ENCODE measurements around the gene BLACAT1.
A peak's percentile ranks its signal among the peaks of the same experiment; 100 is the strongest.
"Not testable (repeated sequence)": the region's sequence is repeated elsewhere in the genome, so short reads cannot be mapped to it uniquely, and the experiment has no call there.

The BLACAT1 gene

DNA sequence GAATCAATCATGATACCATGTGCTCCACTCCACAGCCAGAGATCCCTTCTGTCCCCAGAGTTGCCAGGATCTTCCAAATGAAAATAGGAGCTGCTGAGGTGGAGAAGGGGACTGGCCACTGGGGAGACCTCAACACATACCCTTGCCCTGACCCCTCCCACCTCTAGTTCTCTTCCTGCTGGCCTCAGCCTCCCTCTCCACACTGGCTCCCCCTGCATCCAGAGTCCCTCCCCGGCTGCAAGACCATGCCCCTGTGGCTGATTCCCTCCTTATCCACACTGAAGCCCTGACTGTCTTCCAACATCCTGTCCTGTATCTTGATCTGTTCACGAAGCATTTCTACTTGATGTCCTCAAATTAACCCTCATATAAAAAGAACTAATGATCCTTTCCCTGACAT is 27.5 kb upstream of the BLACAT1 start:
- DNase-seq, result no peak

DNA sequence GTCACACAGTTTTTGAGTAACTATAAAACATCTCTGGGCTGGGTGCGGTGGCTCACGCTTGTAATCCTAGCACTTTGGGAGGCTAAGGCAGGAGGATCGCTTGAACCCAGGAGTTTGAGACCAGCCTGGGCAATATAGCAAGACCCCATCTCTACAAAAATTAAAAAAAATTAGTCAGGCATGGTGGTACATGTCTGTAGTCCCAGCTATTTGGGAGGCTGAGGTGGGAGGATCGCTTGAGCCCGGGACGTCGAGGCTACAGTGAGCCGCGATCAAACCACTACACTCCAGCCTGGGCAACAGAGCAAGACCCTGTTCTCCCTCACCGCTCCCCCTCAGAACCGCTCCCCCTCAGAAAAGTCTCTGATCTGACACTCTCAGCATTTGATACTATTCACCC is 26.7 kb upstream of the BLACAT1 start:
- not testable (repeated sequence) for DNase-seq

DNA sequence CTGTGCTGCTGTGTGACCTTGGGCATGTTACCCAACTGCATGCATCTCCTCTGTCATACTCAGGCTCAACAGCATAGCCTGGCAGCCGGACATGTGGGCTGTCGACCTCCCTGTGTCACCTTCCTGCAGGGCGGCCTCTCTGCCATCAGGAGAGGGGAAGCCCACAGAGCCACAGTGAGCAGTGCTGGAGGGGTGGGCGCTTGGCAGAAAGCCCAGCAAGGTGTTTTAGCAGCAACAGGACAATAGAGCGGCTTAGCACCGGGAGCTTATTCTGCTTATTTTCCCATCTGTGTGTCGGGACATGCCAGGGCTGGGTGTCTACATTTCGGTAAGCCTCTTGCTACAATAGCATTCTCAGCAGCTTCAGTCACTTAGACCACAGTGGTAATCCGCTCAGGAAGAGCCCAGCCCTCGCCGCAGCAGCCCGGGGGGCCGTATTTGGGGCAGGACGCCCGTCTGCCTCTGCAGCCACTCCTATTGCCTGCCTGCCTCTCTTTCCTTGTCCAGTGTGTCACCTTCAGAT is 25.8 kb upstream of the BLACAT1 start:
- no peak for DNase-seq

DNA sequence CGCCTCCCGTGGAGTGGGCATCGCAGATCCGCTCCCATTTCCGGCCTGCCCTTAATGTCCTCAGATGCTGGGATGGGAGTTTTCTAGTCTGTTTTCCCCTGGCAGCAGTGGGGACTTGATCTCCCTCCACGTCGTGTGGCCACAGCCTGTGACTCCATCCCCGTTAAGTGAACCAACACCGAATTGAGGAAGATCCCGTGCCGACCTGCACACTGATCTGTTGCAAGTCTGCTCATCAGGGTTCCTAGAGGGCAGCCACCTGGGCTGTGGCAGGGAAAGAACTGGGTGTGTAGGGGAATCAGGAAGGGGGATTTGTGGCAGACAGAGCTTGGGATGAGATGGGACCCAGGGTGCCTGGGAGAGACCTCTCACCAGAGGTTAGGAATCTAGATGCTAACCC is 25.4 kb upstream of the BLACAT1 start:
- no peak for DNase-seq

DNA sequence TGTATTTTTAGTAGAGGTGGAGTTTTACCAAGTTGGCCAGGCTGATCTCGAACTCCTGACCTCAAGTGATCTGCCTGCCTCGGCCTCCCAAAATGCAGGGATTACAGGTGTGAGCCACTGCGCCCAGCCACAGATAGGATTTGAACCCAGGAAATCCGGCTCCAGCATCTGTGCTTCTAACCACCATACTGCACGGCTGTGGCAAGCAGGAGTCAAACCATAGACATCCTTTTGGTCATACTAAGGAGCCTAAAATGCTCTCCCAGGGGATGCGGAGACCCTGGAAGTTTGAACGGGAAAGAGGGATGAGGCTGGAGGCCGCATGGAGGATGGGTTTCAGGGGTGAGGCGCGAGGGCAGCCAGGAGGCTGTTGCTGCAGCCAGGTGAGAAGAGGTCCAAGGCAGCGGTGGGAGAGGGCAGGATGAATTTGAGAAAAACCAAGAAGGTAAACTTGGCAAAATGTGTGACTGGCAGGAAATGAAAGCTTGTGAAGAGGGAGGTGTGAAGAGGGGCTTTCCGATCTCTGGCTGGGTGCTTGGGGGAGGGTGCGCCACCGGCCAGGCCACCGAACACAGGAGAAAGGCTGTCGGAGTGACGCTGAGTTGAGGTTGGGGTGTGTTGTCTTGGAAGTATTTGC is 24.6 kb upstream of the BLACAT1 start:
- peak; percentile 35 to 43 for DNase-seq

DNA sequence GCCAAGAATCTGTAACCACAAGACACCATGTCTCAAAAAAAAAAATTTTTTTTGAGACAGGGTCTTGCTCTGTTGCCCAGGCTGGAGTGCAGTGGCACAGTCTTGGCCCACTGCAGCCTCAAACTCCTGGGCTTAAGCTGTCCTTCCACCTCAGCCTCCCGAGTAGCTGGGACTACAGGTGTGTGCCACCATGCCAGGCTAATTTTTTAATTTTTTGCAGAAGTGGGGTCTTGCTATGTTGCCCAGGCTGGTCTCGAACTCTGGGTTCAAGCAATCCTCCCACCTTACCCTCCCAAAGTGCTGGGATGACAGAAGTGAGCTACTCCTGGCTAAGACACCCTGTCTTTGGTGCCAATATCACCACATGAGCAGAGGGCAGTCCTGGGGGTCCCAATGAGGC is 23.1 kb upstream of the BLACAT1 start:
- DNase-seq, result not testable (repeated sequence)

DNA sequence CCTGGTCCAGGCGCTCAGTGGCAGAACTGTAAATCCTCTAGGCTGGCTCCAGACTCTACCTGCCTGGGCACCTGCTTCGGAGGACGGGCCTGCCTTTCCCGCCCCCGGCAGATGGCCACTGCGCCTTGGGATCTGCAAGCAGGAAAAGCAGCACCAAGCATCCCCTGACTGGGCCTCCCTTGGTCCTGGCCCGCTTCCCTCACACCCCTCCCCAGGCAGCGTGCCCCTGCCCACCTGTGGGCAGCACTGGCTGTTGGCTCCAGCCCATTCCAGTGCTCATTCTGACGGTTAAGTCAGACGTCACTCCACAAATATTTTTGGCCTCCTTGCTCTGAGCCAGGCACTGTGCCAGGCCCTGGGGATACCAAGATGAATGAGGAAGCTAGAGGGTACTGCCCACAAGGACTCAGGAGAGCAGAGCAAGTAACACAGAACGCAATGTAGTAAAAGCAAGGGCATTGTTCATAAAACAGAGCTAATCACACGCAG is 22.0 kb upstream of the BLACAT1 start:
- no peak for DNase-seq

DNA sequence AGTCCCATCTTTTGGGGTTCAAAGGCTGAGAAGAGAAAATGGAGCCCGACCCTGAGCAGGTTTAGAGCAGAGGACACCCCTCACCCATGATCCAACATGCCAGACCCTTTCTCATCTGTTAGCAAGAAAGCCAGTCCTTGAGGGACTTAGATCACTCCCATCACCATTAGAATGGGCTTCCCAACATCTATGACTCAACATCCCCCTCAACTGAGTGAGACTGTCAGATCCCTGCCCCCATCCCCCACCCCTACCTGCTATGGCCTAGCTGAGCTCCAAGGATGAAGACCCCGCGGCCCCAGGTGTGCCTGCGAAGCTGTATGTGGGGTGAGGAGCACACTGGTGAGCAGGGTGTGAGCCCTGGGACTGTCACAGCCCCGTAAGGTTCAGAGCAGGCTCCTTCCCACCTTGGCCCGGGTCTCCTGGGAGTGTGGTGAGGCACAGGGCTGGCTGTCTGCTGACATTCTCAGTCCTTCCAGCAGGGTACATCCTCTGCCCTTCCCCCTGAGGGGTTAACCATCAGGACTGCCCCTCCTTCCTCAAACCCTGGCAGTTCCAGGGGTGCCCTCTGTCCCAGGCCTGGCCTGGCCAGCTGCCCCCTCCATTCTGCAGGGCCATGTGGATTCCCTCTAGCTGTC is 21.4 kb upstream of the BLACAT1 start:
- no peak for DNase-seq

DNA sequence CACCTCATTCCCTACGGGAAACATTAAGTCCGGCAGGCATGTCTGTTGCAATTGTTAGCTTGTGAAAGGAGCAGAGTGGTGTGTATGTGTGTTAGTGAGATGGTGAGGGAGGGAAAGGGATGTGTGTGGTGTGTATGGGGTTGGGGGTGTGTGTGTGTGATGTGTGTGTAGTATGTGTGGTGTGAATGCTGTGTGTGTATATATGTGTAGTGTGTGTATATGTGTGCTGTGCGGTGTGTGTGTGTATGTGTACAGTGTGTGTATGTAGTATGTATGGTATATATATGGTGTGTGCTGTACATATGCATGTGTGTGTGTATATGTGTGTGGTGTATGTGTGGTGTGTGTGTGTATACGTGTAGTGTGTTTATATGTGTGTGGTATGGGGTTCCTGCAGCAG is 20.8 kb upstream of the BLACAT1 start:
- no peak for DNase-seq

DNA sequence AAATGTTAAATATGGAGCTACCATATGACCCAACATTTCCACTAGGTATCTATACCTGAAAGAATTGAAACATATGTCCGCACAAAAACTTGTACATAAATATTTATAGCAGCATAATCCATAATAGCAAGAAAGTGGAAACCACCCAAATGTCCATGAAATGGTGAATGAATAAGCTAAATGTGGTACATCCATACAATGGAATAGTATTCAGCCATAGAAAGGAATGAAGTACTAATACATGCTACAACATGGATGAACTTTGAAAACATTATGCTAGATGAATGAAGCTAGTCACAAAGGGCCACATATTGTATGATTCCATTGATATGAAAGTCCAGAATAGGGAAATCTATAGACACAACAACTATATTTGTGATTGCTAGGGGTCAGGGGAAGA is 20.0 kb upstream of the BLACAT1 start:
- no peak for DNase-seq

DNA sequence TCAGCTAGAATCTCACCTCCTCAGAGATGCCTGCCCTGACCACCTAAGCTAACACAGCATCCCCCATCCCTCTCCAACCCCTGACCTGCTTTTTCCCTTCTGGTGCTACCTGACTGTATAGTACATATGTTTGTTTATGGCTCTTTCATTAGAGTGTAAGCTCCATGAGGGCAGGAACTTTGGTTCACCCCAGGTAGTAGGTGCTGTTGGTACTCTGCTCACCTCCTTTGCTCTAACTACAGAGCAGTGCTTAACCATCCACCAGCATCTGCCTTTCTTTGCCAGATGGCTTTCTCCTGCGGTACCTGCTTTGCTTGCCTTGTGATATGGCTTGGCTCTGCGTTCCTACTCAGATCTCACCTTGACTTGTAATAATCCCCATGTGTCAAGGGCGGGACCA is 18.7 kb upstream of the BLACAT1 start:
- DNase-seq, result no peak

DNA sequence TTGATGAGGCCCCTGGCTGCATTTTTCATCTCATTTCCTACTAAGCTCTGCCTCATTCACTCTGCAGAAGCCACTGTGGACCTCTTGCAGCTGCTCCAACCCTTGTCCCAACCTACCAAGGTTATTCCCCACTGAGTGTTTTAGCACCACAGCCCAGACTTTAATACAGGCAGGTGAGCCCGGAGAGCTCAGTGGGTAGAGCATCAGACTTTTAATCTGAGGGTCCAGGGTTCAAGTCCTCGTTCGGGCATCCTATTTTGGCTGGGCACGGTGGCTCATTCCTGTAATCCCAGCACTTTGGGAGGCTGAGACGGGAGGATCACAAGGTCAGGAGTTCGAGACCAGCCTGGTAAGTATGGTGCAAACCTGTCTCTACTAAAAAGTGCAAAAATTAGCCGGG is 18.1 kb upstream of the BLACAT1 start:
- no peak for DNase-seq

DNA sequence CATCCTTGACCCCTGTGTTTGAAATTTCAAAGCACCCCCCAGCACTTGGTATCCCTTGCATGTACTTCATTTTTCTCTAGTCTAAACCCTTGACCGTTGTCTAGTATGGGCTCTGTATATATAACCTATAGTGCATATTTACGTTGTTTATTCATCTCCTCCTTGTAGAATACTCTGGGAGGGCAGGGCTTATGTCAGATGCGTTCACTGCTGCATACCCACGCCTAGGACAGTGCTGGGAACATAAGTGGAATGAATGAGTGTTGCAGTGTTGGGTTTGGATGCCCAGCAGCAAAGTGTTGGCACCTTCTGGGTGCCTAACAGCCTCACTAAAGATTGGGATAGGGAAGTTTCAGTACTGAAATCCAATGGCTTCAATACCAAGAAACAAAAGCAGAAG is 17.6 kb upstream of the BLACAT1 start:
- DNase-seq, result no peak

DNA sequence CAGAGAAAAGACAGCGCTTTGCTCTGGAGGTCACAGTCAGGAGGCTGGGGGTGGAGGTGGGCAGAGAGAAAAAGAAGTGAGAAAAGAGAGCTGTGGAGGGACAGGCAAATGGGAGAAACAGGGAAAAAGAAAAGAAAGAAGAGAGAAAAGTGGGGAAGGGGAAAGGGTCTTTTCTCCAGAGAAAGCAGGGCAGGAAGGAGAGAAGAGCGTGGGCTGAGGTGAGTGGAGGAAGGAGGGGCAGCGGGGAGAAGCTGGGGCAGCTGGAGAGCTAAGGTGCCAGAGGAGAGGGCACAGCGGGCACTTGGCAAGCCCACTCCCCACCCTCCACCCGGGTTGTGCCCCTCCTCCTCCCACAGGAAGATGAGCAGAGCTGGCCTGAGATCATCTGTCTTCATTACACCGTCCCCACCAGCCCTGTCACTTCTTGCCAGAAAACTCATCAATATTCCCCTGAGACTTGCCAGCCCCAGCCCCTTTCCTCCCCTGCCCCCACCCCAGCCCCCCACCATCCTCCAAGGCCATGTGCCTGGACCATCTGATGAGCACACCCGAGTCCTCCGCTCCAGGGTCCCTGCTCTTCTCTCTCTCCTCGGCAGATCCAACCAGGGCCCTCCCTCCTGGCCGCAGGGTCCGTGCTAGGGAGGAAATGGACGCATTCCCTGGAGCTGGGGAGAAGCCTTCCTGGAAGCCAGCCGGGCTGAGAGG is 17.0 kb upstream of the BLACAT1 start:
- no peak for DNase-seq

DNA sequence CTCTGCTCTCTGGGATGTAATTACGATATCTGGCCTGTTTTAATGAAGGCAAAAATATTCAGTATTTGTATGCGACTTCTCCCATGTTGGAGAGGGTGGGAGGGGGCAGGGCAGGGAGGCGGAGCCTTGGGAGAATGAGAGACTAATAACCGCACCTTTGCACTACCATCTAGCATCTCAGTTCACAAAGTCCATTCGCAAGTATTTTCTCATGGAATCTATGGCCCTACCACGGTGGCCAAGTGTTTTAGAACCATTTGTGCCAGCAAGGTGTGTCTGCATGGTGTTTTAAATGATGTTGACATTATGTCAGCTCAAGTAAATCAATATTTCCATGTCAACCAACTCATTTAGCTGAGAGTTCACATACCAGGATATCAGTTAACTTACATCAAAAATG is 14.3 kb upstream of the BLACAT1 start:
- no peak for DNase-seq

DNA sequence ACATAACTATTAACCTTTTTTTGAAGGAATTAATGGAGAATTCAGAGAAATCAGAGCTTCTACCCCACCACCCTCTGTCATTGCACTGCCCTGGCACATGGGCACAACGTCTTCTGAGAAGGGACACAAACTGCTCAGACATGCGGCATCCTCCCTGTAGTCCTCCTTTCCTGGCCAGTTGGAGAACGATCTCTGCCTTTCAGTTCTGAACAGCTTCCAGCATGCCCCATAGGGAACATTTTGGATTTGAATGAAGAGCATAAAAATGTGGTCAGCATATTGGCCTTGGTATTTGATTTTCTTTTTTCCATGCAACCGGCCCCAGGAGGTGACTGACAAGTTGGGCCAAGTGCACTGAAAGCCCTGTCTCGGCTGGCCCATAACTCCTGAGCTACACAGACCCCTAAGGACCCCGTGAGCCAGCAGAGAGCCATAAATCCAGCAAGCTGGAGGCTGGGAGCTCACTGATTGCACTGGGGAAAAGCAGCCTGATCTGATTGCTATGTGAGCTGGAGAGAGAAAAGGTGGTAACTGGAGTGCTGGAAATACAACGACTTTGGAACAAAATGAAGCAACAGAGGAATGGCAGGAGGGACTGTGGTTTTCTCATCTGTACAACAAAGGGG is 10.9 kb upstream of the BLACAT1 start:
- no peak for DNase-seq

DNA sequence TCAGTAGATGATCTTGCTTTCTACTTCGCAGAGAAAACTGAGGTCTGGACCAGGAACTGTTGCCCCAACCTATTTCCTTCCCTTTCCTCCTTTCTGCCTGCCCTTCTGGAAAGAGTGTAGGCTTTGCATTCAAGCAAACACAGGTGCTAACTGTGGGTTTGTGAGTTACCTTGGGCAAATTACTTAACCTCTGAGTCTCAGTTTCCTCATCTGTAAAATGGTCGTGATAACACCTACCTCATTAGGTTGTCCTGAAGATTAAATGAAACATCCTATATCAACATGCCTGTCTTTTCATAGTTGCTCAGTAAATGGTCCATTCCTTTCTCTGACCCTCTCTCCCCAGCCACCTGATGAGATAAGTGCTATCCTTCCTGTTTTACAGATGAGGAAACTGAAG is 9.5 kb upstream of the BLACAT1 start:
- DNase-seq, result no peak

DNA sequence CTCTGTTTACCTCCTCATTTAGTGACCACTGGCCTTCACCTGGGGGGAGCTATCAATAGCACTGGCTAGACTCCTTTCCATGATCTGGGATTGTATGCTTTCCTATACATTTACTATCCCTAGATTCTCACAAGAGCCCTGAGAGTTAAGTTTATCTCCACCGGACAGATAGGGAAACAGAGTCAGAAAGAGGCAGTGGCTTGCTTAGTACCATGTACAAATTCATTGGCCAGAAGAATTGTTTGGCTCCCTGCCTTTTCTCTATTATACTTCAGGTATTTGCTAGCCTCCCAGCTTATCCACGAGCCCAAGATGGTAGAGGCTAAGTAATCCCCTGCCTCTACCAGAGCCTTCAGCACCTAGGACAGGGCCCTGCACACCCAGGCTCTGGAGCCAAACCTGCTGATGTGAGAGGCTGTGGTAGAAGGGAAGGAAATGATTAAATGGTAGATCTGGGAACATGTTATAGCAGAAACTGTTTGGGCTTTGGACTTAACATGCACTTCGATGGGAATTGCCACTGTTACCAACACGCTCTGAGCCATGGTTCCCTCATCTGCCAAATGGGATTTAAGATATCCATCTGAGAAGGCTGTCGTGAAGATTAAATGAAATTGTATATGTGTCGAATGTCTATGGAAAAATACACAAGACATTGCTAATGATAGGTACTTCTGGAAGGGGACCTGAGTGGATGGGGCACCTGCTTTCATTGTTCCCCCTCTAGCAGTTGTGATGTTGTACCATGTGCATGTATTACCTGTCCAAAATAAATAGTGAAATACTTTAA is 3.1 kb upstream of the BLACAT1 start:
- no peak for DNase-seq

DNA sequence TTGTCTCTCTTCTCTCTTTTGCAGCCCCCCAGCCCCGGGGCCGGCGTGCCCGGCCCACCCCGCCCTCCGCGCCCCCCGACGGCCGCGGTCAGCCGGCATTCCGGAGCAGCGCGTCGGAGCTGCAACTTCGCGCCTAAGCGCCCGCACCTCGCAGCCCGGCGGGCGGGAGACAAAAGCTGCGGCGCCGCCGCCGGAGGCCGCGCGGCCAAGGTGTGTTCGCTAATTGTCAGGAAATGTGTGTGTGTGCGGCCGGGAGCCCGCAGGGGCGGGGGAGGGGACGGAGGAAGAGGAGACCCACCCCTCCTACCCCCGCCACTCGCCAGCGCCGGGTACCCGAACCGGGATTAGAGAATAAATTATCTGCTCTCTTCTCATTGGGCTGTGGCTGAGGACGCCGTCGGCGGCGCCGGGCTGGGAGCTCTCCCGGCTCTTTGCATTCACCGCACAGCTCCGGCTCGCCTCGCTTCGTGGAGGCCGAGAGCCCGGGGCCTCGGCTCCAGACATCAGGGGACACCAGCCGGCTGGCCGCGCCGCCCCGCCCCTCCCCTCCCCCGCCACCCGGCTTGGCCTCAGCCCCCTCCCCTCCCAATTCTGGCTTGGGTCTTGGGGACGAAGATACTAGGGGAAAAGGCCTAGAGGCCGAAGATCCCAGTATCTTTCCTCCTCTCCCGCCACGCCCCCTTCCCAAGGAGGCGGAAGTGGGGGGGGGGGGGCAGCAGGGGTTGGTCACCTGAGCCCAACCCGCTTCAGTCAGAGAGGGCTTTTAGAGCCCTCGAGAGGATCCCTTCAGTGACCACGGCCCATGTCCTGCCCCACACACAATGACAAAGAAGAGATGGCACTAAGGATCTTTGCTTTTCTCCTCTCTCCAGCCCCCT is 1.3 kb upstream of the BLACAT1 start:
- no peak for DNase-seq

DNA sequence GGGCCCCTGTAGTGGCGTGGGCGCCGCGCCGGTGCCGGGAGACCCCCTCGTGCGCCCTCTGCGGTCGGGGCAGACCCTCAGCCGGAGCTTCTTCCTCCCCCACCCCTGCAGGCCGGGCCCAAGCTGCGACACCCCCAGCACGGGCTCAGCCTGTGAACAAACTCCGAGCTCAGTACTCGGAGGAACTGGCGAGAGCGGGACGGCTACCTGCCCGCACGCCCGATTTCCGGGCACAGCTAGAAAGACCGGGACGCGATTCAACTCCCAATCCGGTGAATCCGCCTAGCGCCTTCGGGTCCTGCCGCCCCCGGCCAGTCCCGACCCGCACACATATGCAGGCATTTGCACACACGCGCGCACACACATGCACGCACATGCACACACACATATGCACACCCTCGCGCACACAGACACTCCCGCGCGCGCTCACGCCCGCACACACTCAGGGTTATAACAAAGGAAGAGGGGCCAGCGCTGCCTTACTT is 580 bp upstream of the BLACAT1 start:
- DNase-seq, result no peak

DNA sequence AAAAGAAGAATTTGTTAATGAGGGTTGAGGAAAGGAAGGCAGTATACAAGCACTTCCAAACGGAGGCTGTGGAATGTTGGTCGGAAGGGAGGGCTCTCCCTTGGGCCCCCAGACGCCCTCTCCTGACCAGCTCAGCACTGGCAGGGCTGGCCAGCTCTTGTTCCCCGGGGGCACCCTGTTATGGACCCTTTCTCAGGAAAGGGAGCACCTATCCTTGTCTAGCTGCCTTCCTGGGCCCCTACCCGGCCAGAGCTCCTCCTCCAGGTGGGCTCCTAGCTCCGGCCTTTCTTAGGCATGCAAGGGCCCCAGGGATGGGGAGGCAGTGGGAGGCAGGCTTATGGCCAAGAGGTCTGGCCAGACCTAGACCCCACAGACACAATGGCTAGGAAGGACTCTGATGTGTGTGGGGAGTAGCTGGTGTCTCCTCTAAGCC is 926 bp downstream of the BLACAT1 start:
- DNase-seq, result no peak

DNA sequence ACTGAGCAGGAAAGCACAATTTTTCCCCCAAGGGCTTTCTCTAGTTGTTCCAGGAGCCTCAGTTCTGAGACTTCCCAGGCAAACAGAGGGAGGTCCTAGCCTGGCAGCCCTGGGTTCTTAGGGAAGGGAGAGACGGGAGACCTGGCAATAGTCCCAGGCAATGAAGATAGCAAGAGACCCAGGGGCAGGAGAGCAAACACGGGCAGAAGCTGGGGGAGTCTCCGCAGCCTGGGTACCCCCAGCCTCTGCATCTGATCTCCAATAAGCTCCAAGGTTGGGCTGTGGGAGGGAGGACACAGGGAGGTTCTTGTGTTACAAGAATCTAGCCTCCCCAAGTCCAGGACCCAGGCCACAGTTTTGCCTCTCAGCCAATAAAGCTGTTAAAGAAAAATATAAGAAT is 2.4 kb downstream of the BLACAT1 start:
- DNase-seq, result no peak
